ENCODE results near the gene DPT. TPM values are rescaled to one million over a fixed set of nuclear protein-coding genes. Genes with fewer than 3 reads are reported as not detected.

The DPT gene
- total RNA-seq, 2 experiments from 2014 or later, result not detected

DNA sequence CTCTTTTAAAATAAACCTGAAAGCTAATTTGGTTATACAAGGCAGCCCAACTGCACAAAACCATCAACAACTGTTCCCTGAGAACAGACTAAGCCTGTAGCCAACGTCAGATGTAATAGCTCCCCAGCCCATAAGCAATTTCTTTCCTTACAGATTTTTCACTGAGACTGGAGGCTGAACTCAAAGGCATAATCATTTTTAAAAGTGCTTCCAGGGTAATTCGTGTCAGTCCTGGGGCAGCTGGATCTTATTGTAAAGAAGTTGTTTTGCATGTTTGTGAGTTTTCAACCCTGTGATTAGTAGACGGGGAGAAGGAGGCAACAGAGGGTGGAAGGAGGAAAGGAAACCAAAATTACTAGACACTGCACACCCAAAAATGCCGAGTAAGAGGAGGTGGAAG lies 3.2 kb downstream of the DPT start:
- H3K27me3 ChIP-seq (ENCODE audit: control insufficient read depth in 1 of 2, insufficient read depth in 2 of 2, low read length in 2 of 2), result no peaks in the 10 kb centered on the region
- CTCF ChIA-PET, result interaction anchor here (0.7 kb wide), 1 partner anchor 108 kb away, joined by 3 read pairs; no protein-coding TSS in a partner anchor
- no peak for ATAC-seq (ENCODE audit: poor library complexity)
- no peaks in the 10 kb centered on the region for H3K4me1 ChIP-seq (ENCODE audit: insufficient read depth, low read length)
- no peaks in the 10 kb centered on the region for H3K36me3 Mint-ChIP-seq (ENCODE audit: low read depth)
- H3K27ac ChIP-seq (ENCODE audit: low read depth in 1 of 2, low read length in 2 of 2), result no peak overlapping the region
- no peak for DNase-seq
- peaks cover 7% of the 10 kb centered on the region for H3K27me3 Mint-ChIP-seq
- no peaks in the 10 kb centered on the region for H3K4me1 Mint-ChIP-seq (ENCODE audit: low read depth)
- H3K9me3 ChIP-seq (ENCODE audit: control insufficient read depth in 1 of 2, insufficient read depth in 1 of 2, low read length in 2 of 2), result no peaks in the 10 kb centered on the region
- no peak overlapping the region for H3K4me3 ChIP-seq (ENCODE audit: low read length)
- no peak overlapping the region for H3K27ac Mint-ChIP-seq
- intact Hi-C loops (cut with DNase I, micrococcal nuclease), result no loop called here
- no peaks in the 10 kb centered on the region for H3K36me3 ChIP-seq (ENCODE audit: insufficient read depth, low read length)
- TF ChIP-seq, protein P1, sequence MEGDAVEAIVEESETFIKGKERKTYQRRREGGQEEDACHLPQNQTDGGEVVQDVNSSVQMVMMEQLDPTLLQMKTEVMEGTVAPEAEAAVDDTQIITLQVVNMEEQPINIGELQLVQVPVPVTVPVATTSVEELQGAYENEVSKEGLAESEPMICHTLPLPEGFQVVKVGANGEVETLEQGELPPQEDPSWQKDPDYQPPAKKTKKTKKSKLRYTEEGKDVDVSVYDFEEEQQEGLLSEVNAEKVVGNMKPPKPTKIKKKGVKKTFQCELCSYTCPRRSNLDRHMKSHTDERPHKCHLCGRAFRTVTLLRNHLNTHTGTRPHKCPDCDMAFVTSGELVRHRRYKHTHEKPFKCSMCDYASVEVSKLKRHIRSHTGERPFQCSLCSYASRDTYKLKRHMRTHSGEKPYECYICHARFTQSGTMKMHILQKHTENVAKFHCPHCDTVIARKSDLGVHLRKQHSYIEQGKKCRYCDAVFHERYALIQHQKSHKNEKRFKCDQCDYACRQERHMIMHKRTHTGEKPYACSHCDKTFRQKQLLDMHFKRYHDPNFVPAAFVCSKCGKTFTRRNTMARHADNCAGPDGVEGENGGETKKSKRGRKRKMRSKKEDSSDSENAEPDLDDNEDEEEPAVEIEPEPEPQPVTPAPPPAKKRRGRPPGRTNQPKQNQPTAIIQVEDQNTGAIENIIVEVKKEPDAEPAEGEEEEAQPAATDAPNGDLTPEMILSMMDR (IDR thresholded peaks at IDR 0.05), result no peak
- H3K9me3 Mint-ChIP-seq, result no peaks in the 10 kb centered on the region
- POLR2A ChIA-PET, result no interaction called here
- no peak overlapping the region for H3K4me3 Mint-ChIP-seq

GRCh38 chr1:168725060-168725459 lies 3.9 kb downstream of the DPT start:
- no peak overlapping the region for H3K4me3 Mint-ChIP-seq
- Histone ChIP-seq H3K27me3 (ENCODE audit: control insufficient read depth in 1 of 2, insufficient read depth in 2 of 2, low read length in 2 of 2) (no peaks in the 10 kb centered on the region), H3K9me3 (ENCODE audit: control insufficient read depth in 1 of 2, insufficient read depth in 1 of 2, low read length in 2 of 2) (no peaks in the 10 kb centered on the region), H3K36me3 (ENCODE audit: insufficient read depth, low read length) (no peaks in the 10 kb centered on the region), H3K4me3 (ENCODE audit: low read length) (no peak overlapping the region), H3K27ac (ENCODE audit: low read depth in 1 of 2, low read length in 2 of 2) (no peak overlapping the region), H3K4me1 (ENCODE audit: insufficient read depth, low read length) (no peaks in the 10 kb centered on the region)
- H3K27ac Mint-ChIP-seq, result no peak overlapping the region
- no peak for ATAC-seq (ENCODE audit: poor library complexity)
- no peaks in the 10 kb centered on the region for H3K9me3 Mint-ChIP-seq
- POLR2A ChIA-PET, result no interaction called here
- TF ChIP-seq, protein P1 (IDR thresholded peaks at IDR 0.05), result no peak
- intact Hi-C loops (cut with DNase I, micrococcal nuclease), result no loop called here
- H3K4me1 Mint-ChIP-seq (ENCODE audit: low read depth), result no peaks in the 10 kb centered on the region
- H3K27me3 Mint-ChIP-seq, result peaks cover 10% of the 10 kb centered on the region
- H3K36me3 Mint-ChIP-seq (ENCODE audit: low read depth), result no peaks in the 10 kb centered on the region
- no peak for DNase-seq
- CTCF ChIA-PET, result interaction anchor here (0.7 kb wide), 1 partner anchor 108 kb away, joined by 3 read pairs; no protein-coding TSS in a partner anchor

DNA sequence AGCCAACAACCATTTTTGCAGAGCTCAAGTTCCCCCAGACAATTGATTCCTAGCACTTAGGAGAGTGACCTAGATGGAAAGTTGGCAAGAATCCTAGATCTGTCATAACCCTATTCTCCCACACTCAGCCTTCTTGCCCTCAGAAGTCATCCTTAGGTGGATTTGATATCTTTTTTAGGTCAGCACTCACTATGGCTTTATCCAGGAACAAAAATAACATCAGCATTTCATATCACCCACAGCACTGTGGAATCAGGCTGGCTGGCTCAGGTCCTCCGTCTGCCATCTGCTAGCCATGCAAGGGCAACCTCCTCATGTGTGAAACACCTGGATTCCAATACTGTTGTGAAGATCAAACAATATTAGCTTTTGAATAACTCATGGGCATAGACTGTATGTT lies 6.0 kb downstream of the DPT start:
- intact Hi-C loops (cut with DNase I, micrococcal nuclease), result no loop called here
- no peak for DNase-seq
- Histone ChIP-seq H3K27me3 (ENCODE audit: control insufficient read depth in 1 of 2, insufficient read depth in 2 of 2, low read length in 2 of 2) (peaks cover 0 to 4% of the 10 kb centered on the region in 2 experiments), H3K9me3 (ENCODE audit: control insufficient read depth in 1 of 2, insufficient read depth in 1 of 2, low read length in 2 of 2) (no peaks in the 10 kb centered on the region), H3K4me1 (ENCODE audit: insufficient read depth, low read length) (no peaks in the 10 kb centered on the region), H3K36me3 (ENCODE audit: insufficient read depth, low read length) (no peaks in the 10 kb centered on the region), H3K4me3 (ENCODE audit: low read length) (no peak overlapping the region), H3K27ac (ENCODE audit: low read depth in 1 of 2, low read length in 2 of 2) (no peak overlapping the region)
- H3K27ac Mint-ChIP-seq, result no peak overlapping the region
- H3K4me3 Mint-ChIP-seq, result no peak overlapping the region
- H3K9me3 Mint-ChIP-seq, result no peaks in the 10 kb centered on the region
- TF ChIP-seq, protein P1 (IDR thresholded peaks at IDR 0.05), result no peak
- ChIA-PET CTCF (no interaction called here), POLR2A (no interaction called here)
- peaks cover 10% of the 10 kb centered on the region for H3K27me3 Mint-ChIP-seq
- no peaks in the 10 kb centered on the region for H3K4me1 Mint-ChIP-seq (ENCODE audit: low read depth)
- no peaks in the 10 kb centered on the region for H3K36me3 Mint-ChIP-seq (ENCODE audit: low read depth)
- ATAC-seq (ENCODE audit: poor library complexity), result no peak
